IPS DF 6.9 (cell line): ENCODE data around the gene HTR7.
"Not testable (repeated sequence)": the region's sequence is repeated elsewhere in the genome, so short reads cannot be mapped to it uniquely, and the experiment has no call there.

Source experiments
- DNase-seq: peaks from one replicate; pipeline ENCODE4 v3.0.0-alpha.2; 2013; ENCODE audit warnings: low read depth, low spot score
- H3K27ac ChIP-seq: one replicate; pipeline ENCODE4 v1.5.1; 2013; ENCODE audit warnings: low read length, control low read depth
- H3K27me3 ChIP-seq: 2 replicates; pipeline ENCODE4 v1.6.1; 2013; ENCODE audit warnings: mild to moderate bottlenecking, low read length; ENCODE audit not compliant: control insufficient read depth, insufficient read depth
- H3K36me3 ChIP-seq: 2 replicates; pipeline ENCODE4 v1.6.1; 2013; ENCODE audit warnings: low read length; ENCODE audit not compliant: control insufficient read depth, insufficient read depth
- H3K4me1 ChIP-seq: 2 replicates; pipeline ENCODE4 v1.6.1; 2013; ENCODE audit warnings: low read length; ENCODE audit not compliant: control insufficient read depth, insufficient read depth
- H3K4me3 ChIP-seq: 2 replicates; pipeline ENCODE4 v1.5.1; 2013; ENCODE audit warnings: mild to moderate bottlenecking, low read length
- H3K9me3 ChIP-seq: 2 replicates; pipeline ENCODE4 v1.6.1; 2013; ENCODE audit warnings: low read length, inconsistent platforms; ENCODE audit not compliant: control insufficient read depth, insufficient read depth
- whole genome bisulfite sequencing: extraction: QIAGEN DNeasy Blood & Tissue Kit; methylation state at CpG from one replicate; pipeline ENCODE4 v1.1.7; 2013; ENCODE audit warnings: mixed read lengths, missing lambda C conversion rate; ENCODE audit not compliant: insufficient read length, insufficient coverage; 5-methylcytosine and 5-hydroxymethylcytosine counted together

HTR7 gene

DNA sequence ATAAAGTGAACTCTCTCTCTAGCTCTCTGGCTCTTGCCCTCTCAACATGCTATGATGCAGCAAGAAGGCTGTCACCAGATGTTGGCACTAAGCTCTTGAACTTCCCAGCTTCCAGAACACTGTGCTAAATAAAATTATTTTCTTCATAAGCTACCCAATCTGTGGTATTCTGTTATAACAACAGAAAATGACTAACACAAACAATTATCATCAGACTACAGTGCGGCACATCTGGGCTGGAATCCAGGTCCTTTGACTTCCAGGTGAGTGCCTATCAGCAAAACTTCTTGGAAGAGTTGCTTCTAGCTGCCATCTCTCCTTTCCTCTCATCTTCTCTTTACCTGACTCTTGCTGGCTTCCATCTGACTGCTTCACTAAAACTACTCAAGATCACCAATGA lies 20.4 kb downstream of the HTR7 start:
- Histone ChIP-seq H3K27me3 (no peaks in the 10 kb centered on the region), H3K4me1 (no peaks in the 10 kb centered on the region), H3K9me3 (no peaks in the 10 kb centered on the region; the same call in 1 of the 2 replicates), H3K36me3 (no peaks in the 10 kb centered on the region), H3K27ac (no peak overlapping the region), H3K4me3 (no peak overlapping the region)
- DNase-seq = no peak
- WGBS = no CpG with 5 or more reads among the region's 1 CpG

- H3K4me1 ChIP-seq = no peaks in the 10 kb centered on the region
- H3K27ac ChIP-seq = no peak overlapping the region
- no CpG with 5 or more reads among the region's 3 CpGs for WGBS
- H3K4me3 ChIP-seq = no peak overlapping the region
- DNase-seq = no peak
- no peaks in the 10 kb centered on the region for H3K36me3 ChIP-seq
- no peaks in the 10 kb centered on the region for H3K27me3 ChIP-seq
- H3K9me3 ChIP-seq = no peaks in the 10 kb centered on the region; the same call in 1 of the 2 replicates
Measured at GRCh38 chr10:90834326-90834725, 23.5 kb downstream of the HTR7 start.

GRCh38 chr10:90832111-90832510 lies 25.7 kb downstream of the HTR7 start:
- H3K27ac ChIP-seq = no peak overlapping the region
- H3K9me3 ChIP-seq = no peaks in the 10 kb centered on the region; the same call in 1 of the 2 replicates
- no peak overlapping the region for H3K4me3 ChIP-seq
- WGBS = no CpG with 5 or more reads among the region's 17 CpGs
- H3K4me1 ChIP-seq = no peaks in the 10 kb centered on the region
- H3K27me3 ChIP-seq = no peaks in the 10 kb centered on the region
- no peak for DNase-seq
- H3K36me3 ChIP-seq = no peaks in the 10 kb centered on the region

- H3K36me3 ChIP-seq = 0 out of 2 replicates have a peak, but pooled peaks cover 4% of the 10 kb centered on the region
- no peaks in the 10 kb centered on the region for H3K27me3 ChIP-seq
- WGBS = no CpG with 5 or more reads among the region's 1 CpG
- DNase-seq = no peak
- H3K27ac ChIP-seq = no peak overlapping the region
- no peaks in the 10 kb centered on the region; the same call in 1 of the 2 replicates for H3K4me1 ChIP-seq
- H3K9me3 ChIP-seq = peaks cover 4% of the 10 kb centered on the region
- H3K4me3 ChIP-seq = no peak overlapping the region
Measured at GRCh38 chr10:90822508-90822907, 35.3 kb downstream of the HTR7 start.

DNA sequence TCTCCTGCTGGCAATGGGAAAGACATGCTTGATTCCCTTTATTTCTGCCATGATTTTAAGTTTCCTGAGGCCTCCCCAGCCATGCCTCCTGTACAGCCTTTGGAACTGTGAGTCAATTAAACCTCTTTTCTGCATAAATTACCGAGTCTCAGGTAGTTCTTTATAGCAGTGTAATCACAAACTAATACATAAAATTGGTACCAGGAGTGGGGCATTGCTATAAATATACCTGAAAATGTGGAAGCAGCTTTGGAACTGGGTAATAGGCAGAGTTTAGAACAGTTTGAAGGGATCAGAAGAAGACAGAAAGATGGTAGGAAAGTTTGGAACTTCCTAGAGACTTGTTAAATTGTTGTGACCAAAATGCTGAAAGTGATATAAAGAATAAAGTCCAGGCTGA lies 36.0 kb downstream of the HTR7 start:
- no CpG with 5 or more reads among the region's 1 CpG for WGBS
- DNase-seq = not testable (repeated sequence)

DNA sequence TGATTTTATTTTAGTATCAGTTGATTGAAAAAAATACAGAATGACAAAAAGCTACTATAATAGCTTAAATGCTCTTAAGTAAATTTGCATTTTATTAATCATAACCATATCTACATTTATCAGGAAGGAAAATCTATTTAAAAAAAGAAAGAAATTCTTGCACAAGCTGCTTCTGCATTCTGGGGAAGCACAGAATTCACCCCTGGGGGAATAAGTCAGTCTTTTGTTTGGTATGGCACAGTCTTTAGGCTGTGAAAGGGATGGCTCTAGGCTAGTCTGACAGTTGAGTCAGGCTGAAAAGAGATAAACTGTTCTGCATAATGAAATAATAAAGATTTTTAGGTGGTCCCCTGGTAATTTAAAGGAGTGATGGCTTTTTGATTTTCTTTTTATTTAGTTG lies 37.9 kb downstream of the HTR7 start:
- DNase-seq = no peak
- H3K4me1 ChIP-seq = no peaks in the 10 kb centered on the region; the same call in 1 of the 2 replicates

More for the DNA sequence above, 36.0 kb downstream of the HTR7 start:
- not testable (repeated sequence) for H3K4me1 ChIP-seq, H3K4me3 ChIP-seq, H3K27me3 ChIP-seq, H3K36me3 ChIP-seq, H3K27ac ChIP-seq, H3K9me3 ChIP-seq

GRCh38 chr10:90818736-90819135 lies 39.1 kb downstream of the HTR7 start:
- H3K27ac ChIP-seq = no peak overlapping the region
- no CpG with 5 or more reads among the region's 1 CpG for WGBS
- DNase-seq = no peak
- H3K27me3 ChIP-seq = no peaks in the 10 kb centered on the region
- no peak overlapping the region for H3K4me3 ChIP-seq
- H3K36me3 ChIP-seq = 0 out of 2 replicates have a peak, but pooled peaks cover 4% of the 10 kb centered on the region
- no peaks in the 10 kb centered on the region; the same call in 1 of the 2 replicates for H3K4me1 ChIP-seq
- peaks cover 4% of the 10 kb centered on the region for H3K9me3 ChIP-seq

More for the DNA sequence above, 37.9 kb downstream of the HTR7 start:
- no peak overlapping the region for H3K4me3 ChIP-seq
- peaks cover 4% of the 10 kb centered on the region for H3K9me3 ChIP-seq
- no peaks in the 10 kb centered on the region for H3K27me3 ChIP-seq
- 0 out of 2 replicates have a peak, but pooled peaks cover 4% of the 10 kb centered on the region for H3K36me3 ChIP-seq
- H3K27ac ChIP-seq = no peak overlapping the region

- no peak for DNase-seq
- Histone ChIP-seq H3K27ac (no peak overlapping the region), H3K4me1 (no peaks in the 10 kb centered on the region), H3K36me3 (no peaks in the 10 kb centered on the region), H3K27me3 (no peaks in the 10 kb centered on the region), H3K4me3 (no peak overlapping the region), H3K9me3 (no peaks in the 10 kb centered on the region; the same call in none of the 2 replicates)
- no CpG with 5 or more reads among the region's 2 CpGs for WGBS
Measured at GRCh38 chr10:90817128-90817889, 40.5 kb downstream of the HTR7 start.

- Histone ChIP-seq H3K4me3 (no peak overlapping the region), H3K4me1 (no peaks in the 10 kb centered on the region), H3K9me3 (no peaks in the 10 kb centered on the region; the same call in none of the 2 replicates), H3K27me3 (no peaks in the 10 kb centered on the region), H3K27ac (no peak overlapping the region), H3K36me3 (no peaks in the 10 kb centered on the region)
- no peak for DNase-seq
- WGBS = no CpG with 5 or more reads among the region's 5 CpGs
Measured at GRCh38 chr10:90816466-90816865, 41.4 kb downstream of the HTR7 start.

DNA sequence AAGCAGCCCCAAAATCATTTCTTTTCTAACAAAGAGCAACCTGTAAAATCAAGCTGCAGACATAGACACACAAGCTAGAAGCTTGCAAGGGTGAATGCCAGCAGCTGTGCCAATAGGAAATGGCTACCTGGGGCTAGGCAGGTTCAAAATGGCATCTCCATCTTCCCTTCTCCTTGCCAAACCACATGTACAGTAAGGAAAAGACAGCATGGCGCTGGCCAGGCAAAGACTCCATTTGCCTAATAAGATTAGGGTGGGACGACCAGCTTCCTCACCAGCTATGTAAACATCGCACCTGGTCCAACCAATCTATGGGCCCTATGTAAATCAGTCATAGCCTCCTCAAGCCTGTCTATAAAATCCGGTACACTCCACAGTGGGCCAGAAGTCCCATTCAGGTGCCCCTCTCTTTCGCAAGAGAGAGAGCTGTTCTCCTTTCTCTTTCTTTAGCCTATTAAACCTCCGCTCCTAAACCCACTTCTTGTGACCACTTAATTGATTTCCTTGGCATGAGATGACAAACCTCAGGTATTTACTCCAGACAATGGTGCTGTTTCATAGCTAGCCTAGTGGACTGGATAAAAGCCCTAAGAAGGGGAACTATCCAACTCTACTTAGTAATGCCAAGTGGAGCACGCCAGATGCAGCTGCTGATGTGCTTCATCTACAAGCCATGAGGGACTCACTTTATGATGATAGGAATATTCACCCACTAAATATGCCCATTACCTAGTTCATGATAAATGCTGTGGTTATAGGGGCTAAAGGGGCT lies 44.1 kb downstream of the HTR7 start:
- H3K27ac ChIP-seq = peak overlapping the region; percentile 93
- no peak for DNase-seq
- WGBS = no CpG with 5 or more reads among the region's 7 CpGs
- no peaks in the 10 kb centered on the region for H3K27me3 ChIP-seq
- H3K36me3 ChIP-seq = no peaks in the 10 kb centered on the region
- no peaks in the 10 kb centered on the region for H3K4me1 ChIP-seq
- H3K9me3 ChIP-seq = no peaks in the 10 kb centered on the region; the same call in none of the 2 replicates
- no peak overlapping the region for H3K4me3 ChIP-seq
